Anterior cingulate cortex (tissue), 58 donors: ENCODE measurements around the gene DPYSL4.
A peak's percentile ranks its signal among the peaks of the same experiment; 100 is the strongest.

Experiments used
- DNase-seq, 58 donors: peaks; one replicate each; lab custom pipeline; 2025; lab: John Stamatoyannopoulos, UW

Gene DPYSL4

DNA sequence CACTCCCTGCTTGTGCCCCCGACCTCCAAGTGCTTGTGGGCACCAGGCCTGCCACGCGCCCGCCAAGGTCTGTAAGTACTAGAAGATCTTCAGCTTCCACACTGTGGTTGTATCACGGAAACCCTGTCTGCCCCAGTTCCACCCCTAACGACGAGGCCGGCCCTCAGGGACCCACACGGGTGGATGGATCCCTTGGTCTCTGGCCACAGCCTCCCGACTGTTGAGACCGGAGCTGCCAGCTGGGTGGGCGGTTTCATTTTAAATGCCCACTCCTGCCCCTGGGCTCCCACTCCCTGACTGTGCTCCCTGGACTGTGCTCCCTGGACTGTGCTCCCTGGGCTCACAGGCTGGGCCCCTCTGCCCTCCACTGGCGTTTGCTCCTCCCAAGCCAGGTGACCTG lies 50.1 kb downstream of the DPYSL4 start:
- no peak for DNase-seq

DNA sequence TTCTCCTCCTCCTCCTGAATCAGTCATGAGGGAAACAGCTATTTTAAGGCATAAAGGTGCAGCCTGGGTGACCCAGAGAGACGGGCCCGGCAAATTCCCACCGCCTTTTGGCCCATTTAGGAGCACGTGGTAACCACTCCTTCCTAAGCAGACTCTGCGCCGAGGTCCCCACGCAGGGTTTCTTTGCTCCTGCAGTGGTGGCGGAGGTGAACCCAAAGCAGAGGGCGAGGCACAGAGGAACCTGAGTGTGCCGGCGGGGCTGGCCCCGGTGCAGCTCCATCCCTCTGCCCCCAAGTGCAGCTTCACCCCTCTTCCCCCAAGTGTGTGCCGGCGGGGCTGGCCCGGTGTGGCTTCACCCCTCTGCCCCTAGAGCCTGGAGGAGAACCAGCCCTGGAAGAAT lies 50.6 kb downstream of the DPYSL4 start:
- no peak for DNase-seq

DNA sequence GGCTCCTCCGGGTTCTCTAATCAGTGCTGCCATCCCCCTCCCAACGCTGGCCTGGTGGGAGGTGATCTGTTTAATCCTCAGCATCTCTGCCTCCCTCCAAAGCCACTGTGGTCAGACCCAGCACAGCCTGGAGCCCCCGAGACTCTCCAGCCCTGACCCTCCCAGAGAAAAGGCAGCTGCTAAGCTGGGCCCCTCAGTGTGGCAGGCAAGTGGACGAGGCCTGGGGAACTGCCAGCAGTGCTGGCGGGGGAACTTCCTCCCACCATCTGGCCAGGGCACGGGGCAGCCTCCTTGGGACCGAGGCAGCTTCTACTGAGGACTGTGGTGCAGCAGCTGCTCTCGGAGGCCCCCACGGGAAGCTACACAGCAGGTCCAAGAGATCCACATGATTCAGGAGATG lies 51.1 kb downstream of the DPYSL4 start:
- DNase-seq = peak in 5 of 58 donors; percentile 11 to 56 (median 24)

DNA sequence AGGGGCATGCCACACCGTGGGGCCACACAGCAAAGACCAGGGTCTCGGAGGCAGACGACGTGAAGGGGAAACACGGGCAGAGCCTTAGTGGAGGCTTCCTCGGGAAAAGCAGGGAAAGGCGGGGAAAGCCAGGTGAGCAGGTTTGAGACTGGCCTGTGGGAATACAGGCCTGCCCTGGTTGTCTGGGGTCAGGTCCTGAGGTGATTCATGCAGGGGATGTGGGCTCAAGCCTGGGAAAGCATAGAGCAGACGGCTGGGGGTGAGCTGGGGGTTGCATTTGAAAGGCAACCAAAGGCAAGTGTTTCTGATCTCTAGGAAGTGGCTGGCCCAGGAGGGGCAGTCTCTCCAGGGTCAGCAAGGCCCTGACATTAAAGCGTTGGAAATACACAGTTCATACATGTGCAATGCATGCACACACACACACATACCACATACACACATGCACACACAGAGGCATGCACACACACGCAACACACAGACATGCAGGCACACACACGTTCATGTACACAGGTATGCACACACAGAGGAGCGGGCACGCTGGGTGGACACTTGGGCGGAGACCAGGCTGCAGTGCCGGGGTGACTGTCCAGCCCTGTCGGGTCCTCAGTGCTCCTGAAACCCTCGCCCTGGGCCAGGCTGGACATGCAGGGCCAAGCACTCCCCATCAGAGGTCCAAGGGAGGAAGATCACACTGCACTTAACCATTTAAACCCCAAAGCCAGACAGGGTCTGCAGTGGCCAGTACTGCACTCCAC lies 51.8 kb downstream of the DPYSL4 start:
- DNase-seq = no peak

DNA sequence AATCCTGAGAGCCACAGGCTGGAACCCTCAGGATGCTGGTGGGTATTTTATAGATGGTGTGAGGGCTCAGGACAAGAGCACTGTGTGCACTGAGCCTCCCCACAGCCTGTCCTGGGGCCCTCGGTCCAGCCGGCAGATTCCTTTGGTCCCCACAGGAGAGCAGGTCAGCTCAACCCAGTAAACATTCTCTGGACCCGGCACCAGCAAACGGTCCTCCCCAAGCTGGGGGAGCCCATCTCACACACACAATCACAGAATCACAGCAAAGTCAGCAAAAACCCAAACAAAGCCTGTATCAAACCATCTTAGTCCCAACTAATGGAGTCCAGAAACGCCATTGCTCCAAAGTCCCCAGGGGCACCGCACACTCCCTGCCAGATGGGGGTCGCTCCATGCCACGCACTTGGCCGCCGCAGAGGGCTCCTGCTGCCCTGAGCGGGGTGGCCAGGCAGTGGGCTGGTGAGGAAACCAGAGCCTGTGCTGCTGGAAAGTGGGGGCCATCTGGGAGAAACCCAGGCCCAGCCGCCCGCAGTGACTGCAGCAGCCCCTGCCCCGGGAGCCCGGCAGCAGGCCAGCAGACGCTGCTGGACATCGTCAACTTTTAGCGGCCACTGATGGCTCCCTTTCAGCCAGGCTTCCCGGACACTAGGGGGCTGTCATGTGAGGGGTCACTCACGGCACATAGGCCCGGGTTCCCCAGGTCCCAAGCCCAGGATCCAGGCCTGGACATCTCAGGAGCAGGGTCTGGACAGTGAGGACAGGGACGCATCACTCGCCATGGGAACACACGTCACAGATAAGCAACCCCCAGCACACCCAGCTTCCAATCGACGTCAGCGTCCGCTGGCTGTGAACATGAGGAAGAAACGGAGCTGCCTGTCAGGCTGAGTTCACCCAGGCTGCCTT lies 52.6 kb downstream of the DPYSL4 start:
- DNase-seq = no peak

DNA sequence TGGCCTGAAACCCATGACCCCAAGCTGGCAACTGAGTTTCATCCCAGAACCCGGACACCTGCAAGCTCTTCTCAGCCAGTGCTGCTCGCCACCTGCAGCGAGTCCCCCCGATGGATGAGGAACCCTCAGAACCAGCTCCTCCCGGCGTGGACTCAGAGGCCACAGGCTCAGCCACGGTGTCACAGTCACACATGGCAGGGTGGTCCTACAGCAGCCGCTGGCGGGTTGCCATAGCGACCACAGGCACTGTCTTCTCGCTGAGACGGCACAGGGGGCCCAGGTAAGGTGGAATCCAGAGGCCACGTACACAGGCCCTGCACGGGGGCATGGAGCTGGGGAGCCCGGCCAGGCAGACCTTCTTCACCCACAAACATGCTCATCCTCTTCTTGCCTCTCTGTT lies 53.4 kb downstream of the DPYSL4 start:
- DNase-seq = no peak

DNA sequence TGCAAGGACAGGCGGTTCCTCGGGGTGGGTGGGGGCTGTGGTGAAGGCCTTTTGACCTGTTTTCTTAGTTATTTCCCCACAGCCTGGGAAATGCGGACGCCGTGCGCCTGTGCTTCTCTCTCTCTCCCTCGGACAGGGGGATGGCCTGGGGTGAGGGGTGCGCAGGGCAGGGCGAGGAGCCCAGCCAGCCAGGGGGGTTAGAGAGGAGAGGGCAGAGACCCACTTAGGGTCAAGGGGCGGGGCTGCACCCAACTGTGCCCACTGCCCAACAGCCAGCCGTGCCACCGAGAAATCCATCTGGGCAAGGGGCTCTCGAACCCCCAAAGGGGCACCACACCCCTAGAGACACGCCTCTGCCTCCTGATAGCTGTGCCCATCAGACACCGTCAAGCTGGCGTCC lies 53.8 kb downstream of the DPYSL4 start:
- DNase-seq = no peak

DNA sequence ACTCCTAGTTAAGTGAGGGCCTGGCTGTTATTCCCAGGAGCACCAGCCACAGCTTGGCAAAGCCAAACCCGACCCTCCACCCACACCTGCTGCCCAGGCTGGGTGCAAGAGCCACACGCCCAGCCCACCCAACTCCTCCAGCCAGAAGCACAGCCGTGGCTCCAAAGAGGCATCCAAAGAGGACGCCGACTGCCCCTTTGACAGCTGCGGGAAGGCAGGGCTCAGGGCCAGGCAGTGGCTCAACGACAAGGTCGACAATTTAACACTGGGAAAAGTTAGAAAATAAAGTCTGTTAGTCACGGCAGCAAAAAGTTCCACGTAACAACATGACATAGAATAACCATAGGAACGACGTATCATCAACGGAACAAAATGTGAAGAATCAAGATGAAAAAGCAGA lies 54.3 kb downstream of the DPYSL4 start:
- DNase-seq = no peak

DNA sequence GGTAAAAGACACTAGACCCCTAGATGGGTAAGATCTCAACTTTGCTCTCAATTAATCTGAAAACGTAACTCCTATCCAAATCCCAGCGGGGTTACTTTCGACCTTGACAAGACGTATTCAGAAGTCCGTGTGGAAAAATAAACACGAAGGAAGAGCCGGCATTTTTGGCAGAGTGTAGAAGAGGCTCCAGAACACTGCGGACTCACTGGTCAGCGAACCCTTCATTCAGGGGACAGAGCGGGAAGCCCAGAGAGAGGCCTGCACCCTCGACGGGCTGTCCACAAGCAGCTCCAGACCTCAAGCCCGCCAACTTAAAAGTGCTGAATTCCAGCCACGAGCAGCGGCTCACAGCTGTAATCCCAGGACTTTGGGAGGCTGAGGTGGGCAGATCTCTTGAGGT lies 54.7 kb downstream of the DPYSL4 start:
- DNase-seq = no peak

DNA sequence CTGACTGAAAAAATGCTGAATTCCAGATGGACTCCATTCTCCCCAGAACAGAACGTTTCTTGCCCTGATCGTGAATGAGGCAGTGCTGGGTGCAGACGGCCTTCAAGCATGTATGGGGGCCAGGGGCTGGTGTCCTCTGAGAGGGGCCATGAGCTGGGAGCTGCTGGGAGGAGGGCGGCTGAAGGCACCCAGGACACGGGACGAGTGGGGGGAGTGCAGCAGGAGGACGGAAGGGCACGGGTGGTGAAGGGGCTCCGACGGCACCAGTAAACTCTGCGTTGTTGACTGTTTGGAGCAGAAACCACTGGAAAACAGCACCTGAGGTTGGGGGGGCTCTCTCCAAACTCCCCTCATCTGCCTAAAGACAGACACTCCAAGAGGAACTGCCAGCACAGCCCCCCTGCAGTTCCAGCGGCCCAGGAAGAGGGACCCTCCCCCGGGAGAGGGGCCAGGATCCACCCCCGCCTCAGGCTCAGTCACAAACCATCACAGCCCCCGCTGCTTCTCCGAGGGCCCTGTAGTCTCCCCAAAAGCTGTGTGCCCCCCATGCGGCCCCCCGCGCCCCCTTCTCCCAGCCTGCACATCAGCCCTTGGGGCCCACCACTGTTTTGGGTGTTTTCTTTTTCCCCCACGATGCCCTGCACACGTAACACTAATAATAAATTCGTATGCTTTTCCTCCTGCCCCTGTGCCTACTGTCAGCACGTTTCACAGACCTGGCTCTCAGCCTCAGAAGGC lies 55.5 kb downstream of the DPYSL4 start:
- DNase-seq = no peak

DNA sequence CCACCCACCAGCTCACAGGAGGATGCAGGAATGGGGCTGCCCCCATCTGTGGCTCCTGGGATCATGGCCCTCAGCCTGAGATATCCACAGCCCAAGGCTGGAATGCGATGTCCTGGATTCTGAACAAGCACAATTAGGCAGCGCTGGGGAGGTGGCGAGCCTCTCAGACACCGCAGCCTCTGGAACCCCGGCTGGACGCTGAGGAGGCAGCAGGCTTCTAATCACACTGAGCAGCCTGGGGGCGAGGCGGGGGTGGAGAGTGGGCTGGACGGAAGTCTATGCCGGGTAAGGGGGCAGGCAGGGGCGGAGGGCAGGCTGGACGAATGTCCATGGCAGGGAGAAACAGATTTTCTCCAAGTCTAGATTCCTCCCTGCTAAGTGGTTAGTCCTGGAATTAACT lies 56.4 kb downstream of the DPYSL4 start:
- DNase-seq = no peak

DNA sequence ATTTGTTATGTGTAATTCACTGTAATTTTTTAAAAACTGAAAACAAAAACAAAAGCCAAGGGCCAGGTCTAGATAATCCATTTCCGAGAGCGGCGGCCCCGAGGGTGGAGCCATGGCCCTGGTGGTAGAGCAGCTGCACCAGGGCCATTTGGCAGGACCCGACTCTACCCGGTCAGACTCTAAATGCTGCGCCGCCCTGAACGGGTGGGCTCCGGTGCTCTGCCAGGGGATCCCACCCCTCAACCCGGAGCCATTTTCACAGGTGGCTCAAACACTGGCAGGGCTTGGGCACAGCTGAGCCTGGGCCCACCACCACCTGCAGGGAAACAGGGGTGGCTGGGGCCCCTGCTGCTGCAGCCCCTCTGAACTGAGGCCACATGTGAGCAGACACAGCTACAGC lies 56.9 kb downstream of the DPYSL4 start:
- no peak for DNase-seq

DNA sequence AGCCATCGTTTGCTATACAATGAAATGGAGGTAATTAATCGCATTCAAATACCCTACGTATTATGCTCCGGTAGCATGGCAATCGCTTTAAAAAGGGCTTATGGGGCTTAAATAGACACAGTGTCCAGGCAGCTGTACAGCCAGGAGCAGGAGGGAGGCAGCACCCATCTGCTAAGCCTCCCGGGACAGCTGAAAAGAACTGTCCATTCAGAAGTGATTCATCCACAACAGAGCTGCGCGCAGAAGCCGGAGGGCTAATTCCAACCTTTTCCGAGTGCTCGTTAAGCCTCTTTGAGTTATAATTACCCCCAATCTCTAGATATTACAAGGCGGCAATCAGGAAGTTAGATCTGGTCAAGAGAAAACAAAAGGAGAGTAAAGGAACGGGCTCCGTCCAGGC lies 58.3 kb downstream of the DPYSL4 start:
- DNase-seq = peak in 3 of 58 donors; percentile 26 to 37 (median 26)

DNA sequence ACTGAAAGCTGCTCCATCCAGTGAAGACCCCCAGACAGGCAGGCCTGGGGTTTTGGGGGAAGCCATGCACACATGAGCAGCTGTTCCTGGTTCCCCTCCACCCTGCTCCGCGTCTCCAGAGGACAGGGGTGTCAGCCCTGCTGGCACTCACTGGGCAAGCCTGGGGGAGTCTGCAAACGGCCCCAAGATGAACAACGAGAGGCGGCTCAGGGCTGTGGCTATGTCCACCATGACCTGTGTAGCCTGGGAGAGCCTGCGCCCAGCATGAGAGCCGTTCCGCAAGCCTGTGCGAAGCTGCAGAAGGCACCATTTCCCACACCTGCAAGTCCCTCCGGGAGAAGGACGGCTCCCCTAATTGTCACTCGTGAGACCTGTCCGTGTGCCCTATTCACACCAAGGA lies 59.5 kb downstream of the DPYSL4 start:
- no peak for DNase-seq

DNA sequence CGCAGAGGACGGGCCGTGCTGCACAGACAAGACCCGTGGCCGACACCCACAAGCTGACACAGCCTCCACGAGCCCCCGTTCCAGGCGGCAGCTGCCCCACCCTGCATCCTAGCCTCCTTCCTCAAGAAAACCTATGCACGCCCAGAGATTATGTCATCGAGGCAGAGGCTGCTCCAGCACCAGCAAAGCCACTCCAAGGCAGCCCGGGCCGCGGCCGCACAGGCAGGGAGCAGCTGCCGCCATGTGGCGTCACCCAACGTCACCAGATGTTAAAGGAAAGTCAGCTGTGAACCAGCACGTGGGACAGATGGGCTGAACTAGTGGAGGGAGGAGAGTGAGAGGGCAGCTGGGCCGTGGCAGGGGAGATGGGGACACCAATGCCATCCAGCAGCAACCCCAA lies 61.2 kb downstream of the DPYSL4 start:
- no peak for DNase-seq

DNA sequence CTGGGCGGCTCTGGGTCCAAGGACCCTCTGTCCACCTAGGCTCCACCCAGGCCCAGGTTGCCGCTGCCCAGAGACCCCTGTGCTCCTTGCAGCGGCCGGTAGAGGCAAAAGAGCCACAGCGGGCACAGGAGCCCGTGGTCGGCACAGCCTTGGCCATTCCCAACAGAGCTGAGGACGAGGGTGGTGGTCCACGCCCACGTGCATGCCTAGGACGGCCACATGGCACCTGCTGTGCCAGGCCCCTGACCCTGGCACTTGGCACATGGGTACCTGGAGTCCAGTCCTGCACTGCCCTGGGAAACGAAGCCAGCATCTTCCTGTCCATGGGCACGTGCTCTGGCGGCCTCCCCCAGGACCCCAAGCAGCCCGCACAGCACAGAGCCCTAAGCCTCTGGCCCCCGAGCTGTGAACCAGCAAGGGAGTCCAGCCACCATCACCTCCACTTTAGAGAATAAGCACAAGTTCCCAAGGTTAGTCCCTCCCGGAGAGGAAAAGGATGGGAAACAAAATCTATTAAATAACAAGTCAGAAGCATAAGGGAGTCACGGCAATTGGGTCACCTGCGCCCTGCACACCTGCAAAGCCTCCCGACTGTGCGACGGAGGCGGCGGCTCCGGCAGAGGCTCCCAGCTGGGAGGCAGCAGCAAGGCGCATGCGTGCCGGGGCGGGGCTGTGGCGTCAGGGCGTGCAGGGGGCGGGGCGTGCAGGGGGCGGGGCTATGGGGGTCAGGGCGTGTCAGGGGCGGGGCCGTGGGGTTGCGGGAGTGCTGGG lies 61.9 kb downstream of the DPYSL4 start:
- DNase-seq = peak in 7 of 58 donors; percentile 6 to 69 (median 35)

DNA sequence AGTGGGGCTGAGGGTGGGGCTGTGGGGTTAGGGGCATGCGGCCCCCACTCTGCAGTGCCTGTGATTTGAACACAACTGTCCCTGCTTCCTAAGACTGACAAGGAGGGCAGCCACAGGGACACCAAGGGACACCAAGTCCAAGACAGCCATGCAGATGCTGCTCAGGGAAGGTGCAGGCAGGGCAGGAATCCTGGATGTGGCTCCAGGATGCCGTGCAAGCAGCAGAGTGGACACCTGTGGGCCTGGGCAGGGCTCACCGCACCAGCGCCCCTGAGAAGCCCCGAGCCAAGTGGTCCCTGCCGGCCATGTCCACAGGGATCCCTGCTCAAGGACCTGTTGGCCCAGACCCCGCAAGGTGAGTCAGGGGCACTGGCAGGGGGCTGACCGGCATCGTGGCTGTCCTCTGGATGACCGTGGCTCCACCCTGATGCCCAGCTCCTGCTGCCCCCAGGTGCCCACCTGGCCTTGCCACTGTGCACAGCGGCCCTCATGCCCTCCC lies 62.5 kb downstream of the DPYSL4 start:
- DNase-seq = no peak

DNA sequence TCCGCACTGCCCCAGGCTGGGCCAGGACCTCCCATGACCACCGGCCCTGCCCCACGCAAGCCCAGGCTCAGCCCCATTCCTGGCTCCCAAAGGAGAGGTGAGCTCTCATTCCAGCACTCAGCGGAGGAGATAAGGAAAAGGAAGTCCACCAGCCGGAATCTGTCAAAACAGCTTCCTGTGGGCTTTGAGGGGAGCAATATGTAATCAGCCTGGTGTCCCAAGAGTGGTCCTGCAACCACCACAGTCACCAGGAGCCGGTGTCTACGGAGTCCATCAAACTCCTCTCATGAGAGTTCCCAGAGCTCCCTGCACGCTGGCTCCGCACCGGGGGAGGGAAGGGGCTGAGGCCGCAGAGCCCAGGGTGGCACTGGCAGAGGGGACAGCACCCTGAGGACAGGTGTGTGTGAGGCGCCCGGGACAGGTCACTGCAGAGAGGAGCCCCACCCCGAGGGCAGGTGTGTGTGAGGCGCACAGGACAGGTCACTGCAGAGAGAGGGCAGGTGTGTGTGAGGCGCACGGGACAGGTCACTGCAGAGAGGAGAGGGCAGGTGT lies 63.2 kb downstream of the DPYSL4 start:
- DNase-seq = no peak
